GM12878 (cell line): Measurements from ENCODE around the gene PCNX1. TPM values are rescaled to one million over a fixed set of nuclear protein-coding genes. Genes with fewer than 3 reads are reported as not detected.

Experiments
- ATAC-seq: fragments of 200-7000 bp; cut with Tn5 transposase; 3 replicates; pipeline ENCODE4 v1.9.1; 2020; ENCODE audit warnings: mild to moderate bottlenecking, moderate library complexity
- BruUV-seq: library from RNA; stranded (reverse); fragments of 400-500 nt; replicated peaks from 2 replicates; lab custom pipeline; 2021; lab: Mats Ljungman, UMichigan
- CTCF ChIA-PET: fragments of 300-600 bp; sonication (Branson Sonifier 250); formaldehyde crosslinking; extraction: SDS; loops from one replicate; lab custom pipeline; 2021; ENCODE audit warnings: inconsistent platforms; lab: Yijun Ruan, JAX
- POLR2A ChIA-PET: fragments of 350-600 bp; formaldehyde crosslinking; extraction: SDS; loops from one replicate; lab custom pipeline; 2021; ENCODE audit warnings: inconsistent platforms; lab: Charles Lee
- RAD21 ChIA-PET: fragments of 300-600 bp; sonication (Branson Sonifier 250); formaldehyde crosslinking; loops from one replicate; lab custom pipeline; 2023; ENCODE audit warnings: antibody characterized with exemption; ENCODE audit not compliant: unreplicated experiment; lab: Charles Lee
- SMC1A ChIA-PET: fragments of 300-600 bp; sonication (Branson Sonifier 250); formaldehyde crosslinking; loops from one replicate; lab custom pipeline; 2023; ENCODE audit not compliant: unreplicated experiment, uncharacterized antibody; lab: Charles Lee
- DNase-seq: peaks from one replicate; pipeline ENCODE4 v3.0.0-alpha.2; 2011; ENCODE audit warnings: low read depth, low spot score
- FAIRE-seq: peaks from 3 replicates; lab custom pipeline; 2011; peaks lifted over from hg19 to GRCh38; lab: Jason Lieb, UNC
- H2AFZ ChIP-seq: 2 replicates; pipeline ENCODE4 v1.6.0; 2011; ENCODE audit warnings: low read depth, low read length, control low read depth; ENCODE audit not compliant: control insufficient read depth
- H3K27ac ChIP-seq: 2 replicates; pipeline ENCODE4 v1.5.1; 2011; ENCODE audit warnings: control low read depth; ENCODE audit not compliant: control insufficient read depth, insufficient read depth
- H3K27me3 ChIP-seq, 2 experiments: replicated peaks in 1 of 2; 2 replicates each; pipeline versions ENCODE4 v1.6.0 to v1.6.1; 2011; ENCODE audit warnings: low read length in 1 of 2; ENCODE audit not compliant: control insufficient read depth in 2 of 2, insufficient read depth in 2 of 2
- H3K36me3 ChIP-seq, 2 experiments: 2 replicates each; pipeline ENCODE4 v1.5.1; 2011; ENCODE audit warnings: low read length in 1 of 2; ENCODE audit not compliant: control insufficient read depth in 2 of 2, insufficient read depth in 2 of 2
- H3K4me1 ChIP-seq: 2 replicates; pipeline ENCODE4 v1.6.1; 2011; ENCODE audit warnings: mild to moderate bottlenecking, low read length, moderate library complexity, mixed read lengths; ENCODE audit not compliant: control insufficient read depth, insufficient read depth
- H3K4me2 ChIP-seq: 2 replicates; pipeline ENCODE4 v1.6.0; 2011; ENCODE audit warnings: control low read depth; ENCODE audit not compliant: control insufficient read depth, insufficient read depth
- H3K4me3 ChIP-seq: fragments of 200-600 bp; sonication (generic); 2 replicates; pipeline ENCODE4 v1.5.1; 2016
- H3K79me2 ChIP-seq: 2 replicates; pipeline ENCODE4 v1.6.0; 2011; ENCODE audit warnings: low read length; ENCODE audit not compliant: control insufficient read depth, insufficient read depth
- H3K9ac ChIP-seq: 2 replicates; pipeline ENCODE4 v1.8.0; 2011; ENCODE audit warnings: low read length, control low read depth, mixed read lengths; ENCODE audit not compliant: control insufficient read depth, insufficient read depth
- H3K9me3 ChIP-seq: replicated peaks from 3 replicates; pipeline ENCODE4 v1.5.1; 2011; ENCODE audit warnings: mild to moderate bottlenecking, low read length; ENCODE audit not compliant: control insufficient read depth, insufficient read depth
- H4K20me1 ChIP-seq: 2 replicates; pipeline ENCODE4 v1.6.0; 2011; ENCODE audit not compliant: control insufficient read depth, insufficient read depth
- BHLHE40 ChIP-seq, 2 experiments: fragments of 450-650 bp in 1 of 2; IDR thresholded peaks; 2 replicates each; pipeline ENCODE4 v1.6.1; 2011 to 2017; ENCODE audit warnings: low read depth in 2 of 2, borderline replicate concordance in 1 of 2, improper control_type of control experiment in 1 of 2, low read length in 1 of 2, mild to moderate bottlenecking in 1 of 2
- CHD2 ChIP-seq: IDR thresholded peaks from 2 replicates; pipeline ENCODE4 v1.6.1; 2011; ENCODE audit warnings: low read depth, low read length, improper control_type of control experiment, borderline replicate concordance
- CHD4 ChIP-seq: fragments of 200-600 bp; sonication (generic); IDR thresholded peaks from 2 replicates; pipeline ENCODE4 v1.6.1; 2016; ENCODE audit warnings: mild to moderate bottlenecking
- HDAC6 ChIP-seq: fragments of 200-600 bp; sonication (generic); IDR thresholded peaks from one replicate; pipeline ENCODE4 v1.8.0; 2017; ENCODE audit warnings: antibody characterized with exemption; ENCODE audit not compliant: unreplicated experiment
- JUND ChIP-seq: IDR thresholded peaks from 2 replicates; pipeline ENCODE4 v1.6.1; 2012; ENCODE audit warnings: low read depth, mild to moderate bottlenecking, low read length, improper control_type of control experiment, moderate library complexity
- MYB ChIP-seq: fragments of 150-350 bp; IDR thresholded peaks from 2 replicates; pipeline ENCODE4 v1.6.1; 2014; ENCODE audit warnings: mild to moderate bottlenecking, low read depth, low read length, borderline replicate concordance
- NFIC ChIP-seq: IDR thresholded peaks from 2 replicates; pipeline ENCODE4 v1.6.1; 2012; ENCODE audit warnings: low read depth, mild to moderate bottlenecking, inconsistent platforms, low read length, moderate library complexity
- WGBS: methylation state at CpG from one replicate; pipeline ENCODE4 v1.1.6; 2016; ENCODE audit warnings: low lambda C conversion rate; ENCODE audit not compliant: insufficient replicate concordance, insufficient coverage; ENCODE audit errors: missing lambda C conversion rate; 5-methylcytosine and 5-hydroxymethylcytosine counted together
- in situ Hi-C: fragments of 300-500 bp; cut with MboI; formaldehyde crosslinking; loops from 9 replicates; pipeline ENCODE4 v1.14.3; 2018; ENCODE audit warnings: mixed read lengths
- intact Hi-C: fragments of 100-400 bp; cut with micrococcal nuclease; formaldehyde crosslinking; loops from one replicate; pipeline ENCODE4 v1.14.2; 2022; ENCODE audit not compliant: unreplicated experiment
- polyA plus RNA-seq, 11 experiments: library from polyadenylated mRNA; depleted of rRNA in 4 of 11; unstranded in 6 of 11; stranded (reverse) in 5 of 11; fragments of >200 nt; fragmentation: Nextera tagmentation in 4 of 11; fragmentation: Illumina TruSeq in 1 of 11; extraction: Ambion mirVana in 4 of 11; extraction: Trizol in 1 of 11; gene quantifications; 1 replicate in 1 of 11; 2 replicates in 10 of 11; pipeline versions ENCODE4 v1.2.1 to v1.2.3, GENCODE V29; 2011 to 2016; ENCODE audit warnings: inconsistent platforms in 2 of 11, missing spikeins in 2 of 11, low read depth in 1 of 11
- total RNA-seq, 4 experiments: library from RNA; depleted of rRNA in 3 of 4; stranded (reverse); fragments of >200 nt in 3 of 4; fragmentation: Illumina TruSeq in 1 of 4; extraction: Trizol in 1 of 4; gene quantifications; 2 replicates each; pipeline versions ENCODE4 v1.2.1 to v1.2.3, GENCODE V29; 2013 to 2021
- TF ChIP-seq, protein P1 (sequence below): IDR thresholded peaks from 2 replicates; pipeline ENCODE4 v1.6.1; 2011; ENCODE audit warnings: borderline replicate concordance, low read depth, mild to moderate bottlenecking, moderate library complexity, low read length; ENCODE audit not compliant: insufficient read depth, poor library complexity, severe bottlenecking
- TF ChIP-seq, protein P2 (sequence below): fragments of 150-350 bp; IDR thresholded peaks from 2 replicates; pipeline ENCODE4 v1.6.1; 2016; ENCODE audit warnings: low read depth, low read length

PCNX1 gene
- total and polyA plus RNA-seq, 10 of the 15 experiments (the other 5 are each of a cell fraction or from before 2014, with no cell fraction given): 4.6 to 53.9 (median 20.5) TPM

DNA sequence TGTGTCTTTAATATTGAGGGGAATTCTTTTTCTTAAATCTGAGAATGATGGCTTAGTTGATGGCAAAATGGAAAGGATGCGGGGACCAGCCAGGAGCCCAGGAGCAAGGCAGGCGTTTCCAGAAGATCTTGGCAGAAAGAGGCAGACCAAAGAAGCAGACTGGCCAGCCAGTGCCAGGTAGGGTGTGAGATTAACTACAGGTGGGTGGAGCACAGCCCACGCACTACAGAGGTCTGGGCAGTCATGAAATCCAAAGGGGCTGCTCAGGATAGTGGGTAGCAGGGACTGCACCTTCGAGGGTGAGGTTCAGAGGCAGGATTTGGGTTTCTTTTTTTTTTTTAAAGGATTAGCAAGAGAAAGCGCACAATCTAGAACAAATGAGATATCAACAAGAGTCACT, 17.7 kb upstream of the PCNX1 start:
- ChIA-PET POLR2A (interaction anchor here (1.5 kb wide), 1 partner anchor 16 kb away, joined by 9 read pairs; the partner anchor contains the start of gene PCNX1), CTCF (interaction anchor here (0.9 to 12.3 kb wide), 5 partner anchors 15 to 72 kb away, joined by 3 to 110 read pairs (median 6); partner anchors contain the start of gene PCNX1), RAD21 (interaction anchor here (1.3 to 1.5 kb wide), 2 partner anchors 17 to 66 kb away, joined by 6 read pairs; partner anchors contain the start of gene PCNX1), SMC1A (interaction anchor here (1.1 to 9.8 kb wide), 7 partner anchors 11 to 71 kb away, joined by 3 to 89 read pairs (median 7); partner anchors contain the start of gene PCNX1)
- Histone ChIP-seq H3K79me2 (no peaks in the 10 kb centered on the region), H4K20me1 (no peaks in the 10 kb centered on the region), H3K27me3 (no peaks in the 10 kb centered on the region), H3K4me2 (no peak overlapping the region), H3K27ac (no peak overlapping the region), H3K4me3 (no peak overlapping the region), H3K9ac (no peak overlapping the region), H3K36me3 (no peaks in the 10 kb centered on the region), H2AFZ (no peak overlapping the region), H3K4me1 (peaks cover 59% of the 10 kb centered on the region), H3K9me3 (no peaks in the 10 kb centered on the region)
- no peak for DNase-seq
- in situ Hi-C loops (no loop called here), intact Hi-C loops (loop anchor here (5.0 kb wide), 1 partner anchor 222 kb away; no protein-coding TSS in a partner anchor)
- no peak for FAIRE-seq
- no peak for ATAC-seq
- TF ChIP-seq CHD4 (no peak), HDAC6 (no peak), JUND (no peak), MYB (no peak), NFIC (no peak), CHD2 (no peak), BHLHE40 (IDR thresholded peaks at IDR 0.05; ENCODE audit: borderline replicate concordance in 1 of 2, low read depth in 2 of 2, low read length in 1 of 2) (no peak)
- TF ChIP-seq, protein P1, sequence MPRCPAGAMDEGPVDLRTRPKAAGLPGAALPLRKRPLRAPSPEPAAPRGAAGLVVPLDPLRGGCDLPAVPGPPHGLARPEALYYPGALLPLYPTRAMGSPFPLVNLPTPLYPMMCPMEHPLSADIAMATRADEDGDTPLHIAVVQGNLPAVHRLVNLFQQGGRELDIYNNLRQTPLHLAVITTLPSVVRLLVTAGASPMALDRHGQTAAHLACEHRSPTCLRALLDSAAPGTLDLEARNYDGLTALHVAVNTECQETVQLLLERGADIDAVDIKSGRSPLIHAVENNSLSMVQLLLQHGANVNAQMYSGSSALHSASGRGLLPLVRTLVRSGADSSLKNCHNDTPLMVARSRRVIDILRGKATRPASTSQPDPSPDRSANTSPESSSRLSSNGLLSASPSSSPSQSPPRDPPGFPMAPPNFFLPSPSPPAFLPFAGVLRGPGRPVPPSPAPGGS: no peak
- TF ChIP-seq, protein P2, sequence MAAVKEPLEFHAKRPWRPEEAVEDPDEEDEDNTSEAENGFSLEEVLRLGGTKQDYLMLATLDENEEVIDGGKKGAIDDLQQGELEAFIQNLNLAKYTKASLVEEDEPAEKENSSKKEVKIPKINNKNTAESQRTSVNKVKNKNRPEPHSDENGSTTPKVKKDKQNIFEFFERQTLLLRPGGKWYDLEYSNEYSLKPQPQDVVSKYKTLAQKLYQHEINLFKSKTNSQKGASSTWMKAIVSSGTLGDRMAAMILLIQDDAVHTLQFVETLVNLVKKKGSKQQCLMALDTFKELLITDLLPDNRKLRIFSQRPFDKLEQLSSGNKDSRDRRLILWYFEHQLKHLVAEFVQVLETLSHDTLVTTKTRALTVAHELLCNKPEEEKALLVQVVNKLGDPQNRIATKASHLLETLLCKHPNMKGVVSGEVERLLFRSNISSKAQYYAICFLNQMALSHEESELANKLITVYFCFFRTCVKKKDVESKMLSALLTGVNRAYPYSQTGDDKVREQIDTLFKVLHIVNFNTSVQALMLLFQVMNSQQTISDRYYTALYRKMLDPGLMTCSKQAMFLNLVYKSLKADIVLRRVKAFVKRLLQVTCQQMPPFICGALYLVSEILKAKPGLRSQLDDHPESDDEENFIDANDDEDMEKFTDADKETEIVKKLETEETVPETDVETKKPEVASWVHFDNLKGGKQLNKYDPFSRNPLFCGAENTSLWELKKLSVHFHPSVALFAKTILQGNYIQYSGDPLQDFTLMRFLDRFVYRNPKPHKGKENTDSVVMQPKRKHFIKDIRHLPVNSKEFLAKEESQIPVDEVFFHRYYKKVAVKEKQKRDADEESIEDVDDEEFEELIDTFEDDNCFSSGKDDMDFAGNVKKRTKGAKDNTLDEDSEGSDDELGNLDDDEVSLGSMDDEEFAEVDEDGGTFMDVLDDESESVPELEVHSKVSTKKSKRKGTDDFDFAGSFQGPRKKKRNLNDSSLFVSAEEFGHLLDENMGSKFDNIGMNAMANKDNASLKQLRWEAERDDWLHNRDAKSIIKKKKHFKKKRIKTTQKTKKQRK: no peak
- WGBS: 92% methylated on average over 5 of the region's 5 CpGs
- BruUV-seq: no TSS peak
